Spinal cord (tissue), 10 donors: ENCODE measurements around the gene LTBP2. TPM values are rescaled to one million over a fixed set of nuclear protein-coding genes. Genes with fewer than 3 reads are reported as not detected.

Experiments
- DNase-seq, 6 donors: peaks; one replicate each; pipeline versions ENCODE4 v3.0.0 to v3.0.0-alpha.2; 2013 to 2015; ENCODE audit warnings: low spot score in 6 of 6, low read depth in 4 of 6
- H3K27ac ChIP-seq: one replicate; pipeline ENCODE4 v1.5.1; 2013; ENCODE audit warnings: low read depth, low read length, control low read depth
- H3K27me3 ChIP-seq: one replicate; pipeline ENCODE4 v1.6.1; 2013; ENCODE audit warnings: low read length; ENCODE audit not compliant: control insufficient read depth, insufficient read depth
- H3K36me3 ChIP-seq: one replicate; pipeline ENCODE4 v1.6.1; 2013; ENCODE audit warnings: low read length; ENCODE audit not compliant: control insufficient read depth, insufficient read depth
- H3K4me1 ChIP-seq: one replicate; pipeline ENCODE4 v1.6.1; 2013; ENCODE audit warnings: low read length; ENCODE audit not compliant: control insufficient read depth, insufficient read depth
- H3K4me3 ChIP-seq: one replicate; pipeline ENCODE4 v1.5.1; 2013; ENCODE audit warnings: low read depth, low read length, control low read depth
- H3K9me3 ChIP-seq: one replicate; pipeline ENCODE4 v1.6.1; 2013; ENCODE audit warnings: low read length; ENCODE audit not compliant: control insufficient read depth, insufficient read depth
- WGBS: methylation state at CpG from one replicate; pipeline ENCODE4 v1.1.5; 2013; ENCODE audit warnings: missing lambda C conversion rate; ENCODE audit not compliant: insufficient coverage; 5-methylcytosine and 5-hydroxymethylcytosine counted together
- polyA plus RNA-seq, 2 donors: library from polyadenylated mRNA; unstranded; fragments of 120-200 nt; gene quantifications; one replicate each; pipeline ENCODE4 v1.2.1, GENCODE V29; 2013; ENCODE audit not compliant: insufficient read length in 2 of 2
- total RNA-seq, 2 donors: library from RNA; depleted of rRNA in 1 of 2; stranded (reverse); fragments of 120-200 nt in 1 of 2; fragments of >200 nt in 1 of 2; gene quantifications; one replicate each; pipeline versions ENCODE4 v1.2.3 to v1.2.4, GENCODE V29; 2013 to 2014
- donor health status: healthy.

Gene LTBP2
- total and polyA plus RNA-seq, 4 donors = 2.2 to 23.9 (median 13.6) TPM

- H3K4me1 ChIP-seq = peaks cover 10% of the 10 kb centered on the region
- 73% methylated on average over 9 of the region's 11 CpGs for WGBS
- peak in 1 of 6 donors; percentile 12 for DNase-seq
- H3K4me3 ChIP-seq = no peak overlapping the region
- no peak overlapping the region for H3K27ac ChIP-seq
- H3K36me3 ChIP-seq = no peaks in the 10 kb centered on the region
- H3K27me3 ChIP-seq = peaks cover 2% of the 10 kb centered on the region
- H3K9me3 ChIP-seq = no peaks in the 10 kb centered on the region
These were observed 34.6 kb downstream of the LTBP2 start for GRCh38 chr14:74577247-74577947.

- 87% methylated on average over 2 of the region's 3 CpGs for WGBS
These were observed 36.1 kb downstream of the LTBP2 start for GRCh38 chr14:74575936-74576335.

GRCh38 chr14:74575507-74575906 is 36.5 kb downstream of the LTBP2 start:
- H3K4me1 ChIP-seq = peaks cover 17% of the 10 kb centered on the region
- no peak overlapping the region for H3K4me3 ChIP-seq
- H3K27ac ChIP-seq = no peak overlapping the region
- whole genome bisulfite sequencing = 100% methylated on average over 1 of the region's 2 CpGs
- no peaks in the 10 kb centered on the region for H3K9me3 ChIP-seq
- H3K27me3 ChIP-seq = peaks cover 2% of the 10 kb centered on the region
- DNase-seq = no peak
- H3K36me3 ChIP-seq = no peaks in the 10 kb centered on the region

More at GRCh38 chr14:74575936-74576335, 36.1 kb downstream of the LTBP2 start:
- H3K36me3 ChIP-seq = no peaks in the 10 kb centered on the region
- H3K27me3 ChIP-seq = peaks cover 2% of the 10 kb centered on the region
- H3K27ac ChIP-seq = no peak overlapping the region
- H3K4me1 ChIP-seq = peaks cover 14% of the 10 kb centered on the region
- DNase-seq = no peak
- no peak overlapping the region for H3K4me3 ChIP-seq
- no peaks in the 10 kb centered on the region for H3K9me3 ChIP-seq

GRCh38 chr14:74574706-74575105 is 37.3 kb downstream of the LTBP2 start:
- H3K27me3 ChIP-seq = peaks cover 2% of the 10 kb centered on the region
- no peaks in the 10 kb centered on the region for H3K36me3 ChIP-seq
- no peak overlapping the region for H3K4me3 ChIP-seq
- WGBS = 88% methylated on average over 6 of the region's 6 CpGs
- H3K27ac ChIP-seq = no peak overlapping the region
- no peak for DNase-seq
- H3K4me1 ChIP-seq = peaks cover 25% of the 10 kb centered on the region
- H3K9me3 ChIP-seq = no peaks in the 10 kb centered on the region

- no peak for DNase-seq
- Histone ChIP-seq H3K27ac (no peak overlapping the region), H3K4me3 (no peak overlapping the region), H3K27me3 (peaks cover 2% of the 10 kb centered on the region), H3K9me3 (no peaks in the 10 kb centered on the region), H3K36me3 (no peaks in the 10 kb centered on the region), H3K4me1 (peaks cover 26% of the 10 kb centered on the region)
- WGBS = 98% methylated on average over 3 of the region's 4 CpGs
These were observed 38.0 kb downstream of the LTBP2 start for GRCh38 chr14:74574090-74574433.

- no peaks in the 10 kb centered on the region for H3K9me3 ChIP-seq
- peaks cover 2% of the 10 kb centered on the region for H3K27me3 ChIP-seq
- peaks cover 26% of the 10 kb centered on the region for H3K4me1 ChIP-seq
- DNase-seq = no peak
- peak overlapping the region; percentile 65 for H3K27ac ChIP-seq
- WGBS = 78% methylated on average over 10 of the region's 13 CpGs
- no peaks in the 10 kb centered on the region for H3K36me3 ChIP-seq
- H3K4me3 ChIP-seq = no peak overlapping the region
These were observed 38.5 kb downstream of the LTBP2 start for GRCh38 chr14:74573421-74574089.

GRCh38 chr14:74572726-74573301 is 39.2 kb downstream of the LTBP2 start:
- H3K4me3 ChIP-seq = peak overlapping the region; percentile 19

GRCh38 chr14:74571901-74572725 is 39.9 kb downstream of the LTBP2 start:
- Histone ChIP-seq H3K27ac (peak overlapping the region; percentile 65), H3K27me3 (peaks cover 2% of the 10 kb centered on the region), H3K4me1 (peaks cover 30% of the 10 kb centered on the region), H3K36me3 (no peaks in the 10 kb centered on the region), H3K9me3 (no peaks in the 10 kb centered on the region), H3K4me3 (peak overlapping the region; percentile 19)
- DNase-seq = peak in 2 of 6 donors; percentile 49 to 70
- WGBS = 26% methylated on average over 3 of the region's 8 CpGs

More at GRCh38 chr14:74572726-74573301, 39.2 kb downstream of the LTBP2 start:
- no peaks in the 10 kb centered on the region for H3K9me3 ChIP-seq
- no peaks in the 10 kb centered on the region for H3K36me3 ChIP-seq
- 18% methylated on average over 14 of the region's 15 CpGs for WGBS
- peaks cover 26% of the 10 kb centered on the region for H3K4me1 ChIP-seq
- peak in 2 of 6 donors; percentile 55 to 70 for DNase-seq
- peaks cover 2% of the 10 kb centered on the region for H3K27me3 ChIP-seq
- H3K27ac ChIP-seq = peak overlapping the region; percentile 65

- Histone ChIP-seq H3K9me3 (no peaks in the 10 kb centered on the region), H3K4me3 (no peak overlapping the region), H3K4me1 (peaks cover 36% of the 10 kb centered on the region), H3K27ac (peak overlapping the region; percentile 65), H3K36me3 (no peaks in the 10 kb centered on the region), H3K27me3 (peaks cover 2% of the 10 kb centered on the region)
- 35% methylated on average over 6 of the region's 9 CpGs for WGBS
- peak in 1 of 6 donors; percentile 28 for DNase-seq
These were observed 40.6 kb downstream of the LTBP2 start for GRCh38 chr14:74571441-74571841.
